Activated naive CD8-positive, alpha-beta T cell treated with anti-CD3 and anti-CD28 coated beads for 36 hours (primary cell): ENCODE data around the gene PEX7. TPM values are rescaled to one million over a fixed set of nuclear protein-coding genes. Genes with fewer than 3 reads are reported as not detected.
"Not testable (repeated sequence)": the region's sequence is repeated elsewhere in the genome, so short reads cannot be mapped to it uniquely, and the experiment has no call there.

Experiments used
- DNase-seq: peaks from one replicate; pipeline ENCODE4 v3.0.0; 2021
- H3K27ac Mint-ChIP-seq: one replicate; pipeline ENCODE4 v1.8.0; 2022; ENCODE audit warnings: mild to moderate bottlenecking, moderate library complexity, mixed read lengths
- H3K27me3 Mint-ChIP-seq: one replicate; pipeline ENCODE4 v1.8.0; 2022; ENCODE audit warnings: mild to moderate bottlenecking, mixed read lengths
- H3K36me3 Mint-ChIP-seq: one replicate; pipeline ENCODE4 v1.8.0; 2021; ENCODE audit warnings: mild to moderate bottlenecking, mixed read lengths
- H3K4me1 Mint-ChIP-seq: one replicate; pipeline ENCODE4 v1.8.0; 2021; ENCODE audit warnings: mixed read lengths
- H3K4me3 Mint-ChIP-seq: one replicate; pipeline ENCODE4 v1.8.0; 2022; ENCODE audit warnings: mild to moderate bottlenecking, moderate library complexity, mixed read lengths
- H3K9me3 Mint-ChIP-seq: one replicate; pipeline ENCODE4 v1.8.0; 2022; ENCODE audit warnings: mixed read lengths
- total RNA-seq, 2 experiments: library from RNA; stranded (reverse); gene quantifications; one replicate each; pipeline ENCODE4 v1.2.3, GENCODE V29; 2021

The PEX7 gene
- total RNA-seq, 2 experiments from 2014 or later: 4.7 to 6.1 TPM

GRCh38 chr6:136890194-136890839 lies 67.9 kb downstream of the PEX7 start:
- Mint-ChIP-seq H3K36me3 (peaks cover 14% of the 10 kb centered on the region), H3K4me3 (no peak overlapping the region), H3K9me3 (no peaks in the 10 kb centered on the region), H3K27me3 (no peaks in the 10 kb centered on the region), H3K4me1 (peaks cover 6% of the 10 kb centered on the region), H3K27ac (no peak overlapping the region)
- no peak for DNase-seq

- no peak for DNase-seq
- no peaks in the 10 kb centered on the region for H3K27me3 Mint-ChIP-seq
Measured at GRCh38 chr6:136890986-136891385, 68.6 kb downstream of the PEX7 start.

GRCh38 chr6:136893187-136893586 lies 70.8 kb downstream of the PEX7 start:
- H3K27me3 Mint-ChIP-seq: no peaks in the 10 kb centered on the region
- peaks cover 8% of the 10 kb centered on the region for H3K36me3 Mint-ChIP-seq
- H3K27ac Mint-ChIP-seq: no peak overlapping the region
- H3K9me3 Mint-ChIP-seq: no peaks in the 10 kb centered on the region
- DNase-seq: no peak
- no peak overlapping the region for H3K4me3 Mint-ChIP-seq
- peaks cover 14% of the 10 kb centered on the region for H3K4me1 Mint-ChIP-seq

More at GRCh38 chr6:136890986-136891385, 68.6 kb downstream of the PEX7 start:
- H3K9me3 Mint-ChIP-seq: no peaks in the 10 kb centered on the region
- peaks cover 6% of the 10 kb centered on the region for H3K4me1 Mint-ChIP-seq
- H3K36me3 Mint-ChIP-seq: peaks cover 14% of the 10 kb centered on the region
- no peak overlapping the region for H3K4me3 Mint-ChIP-seq
- H3K27ac Mint-ChIP-seq: no peak overlapping the region

GRCh38 chr6:136895901-136896300 lies 73.5 kb downstream of the PEX7 start:
- DNase-seq: no peak
- no peaks in the 10 kb centered on the region for H3K9me3 Mint-ChIP-seq
- no peak overlapping the region for H3K4me3 Mint-ChIP-seq
- peaks cover 8% of the 10 kb centered on the region for H3K4me1 Mint-ChIP-seq
- H3K36me3 Mint-ChIP-seq: peaks cover 16% of the 10 kb centered on the region
- H3K27me3 Mint-ChIP-seq: no peaks in the 10 kb centered on the region
- H3K27ac Mint-ChIP-seq: no peak overlapping the region

- peaks cover 19% of the 10 kb centered on the region for H3K36me3 Mint-ChIP-seq
- no peak overlapping the region for H3K27ac Mint-ChIP-seq
- no peaks in the 10 kb centered on the region for H3K27me3 Mint-ChIP-seq
- H3K9me3 Mint-ChIP-seq: no peaks in the 10 kb centered on the region
- no peak overlapping the region for H3K4me3 Mint-ChIP-seq
- H3K4me1 Mint-ChIP-seq: peaks cover 8% of the 10 kb centered on the region
- no peak for DNase-seq
Measured at GRCh38 chr6:136897071-136897470, 74.7 kb downstream of the PEX7 start.

- H3K9me3 Mint-ChIP-seq: no peaks in the 10 kb centered on the region
- H3K27ac Mint-ChIP-seq: no peak overlapping the region
- H3K4me3 Mint-ChIP-seq: no peak overlapping the region
- H3K36me3 Mint-ChIP-seq: peaks cover 22% of the 10 kb centered on the region
- no peaks in the 10 kb centered on the region for H3K27me3 Mint-ChIP-seq
- H3K4me1 Mint-ChIP-seq: peaks cover 8% of the 10 kb centered on the region
- no peak for DNase-seq
Measured at GRCh38 chr6:136901212-136901784, 78.9 kb downstream of the PEX7 start.

- H3K4me3 Mint-ChIP-seq, H3K27me3 Mint-ChIP-seq, DNase-seq, H3K9me3 Mint-ChIP-seq, H3K27ac Mint-ChIP-seq, H3K4me1 Mint-ChIP-seq: not testable (repeated sequence)
- peaks cover 20% of the 10 kb centered on the region for H3K36me3 Mint-ChIP-seq
Measured at GRCh38 chr6:136904477-136904876, 82.1 kb downstream of the PEX7 start.

- no peak overlapping the region for H3K27ac Mint-ChIP-seq
- DNase-seq: no peak
- H3K4me3 Mint-ChIP-seq: no peak overlapping the region
- peaks cover 3% of the 10 kb centered on the region for H3K4me1 Mint-ChIP-seq
- H3K9me3 Mint-ChIP-seq: peaks cover 1% of the 10 kb centered on the region
- H3K27me3 Mint-ChIP-seq: peaks cover 16% of the 10 kb centered on the region
- H3K36me3 Mint-ChIP-seq: peaks cover 13% of the 10 kb centered on the region
Measured at GRCh38 chr6:136914947-136915346, 92.6 kb downstream of the PEX7 start.

- DNase-seq: no peak
- Mint-ChIP-seq H3K27me3 (peaks cover 50% of the 10 kb centered on the region), H3K4me3 (no peak overlapping the region), H3K4me1 (peaks cover 21% of the 10 kb centered on the region), H3K9me3 (peaks cover 1% of the 10 kb centered on the region), H3K36me3 (no peaks in the 10 kb centered on the region), H3K27ac (no peak overlapping the region)
Measured at GRCh38 chr6:136918706-136919105, 96.3 kb downstream of the PEX7 start.

- Mint-ChIP-seq H3K4me1 (peaks cover 21% of the 10 kb centered on the region), H3K27ac (no peak overlapping the region), H3K36me3 (no peaks in the 10 kb centered on the region), H3K4me3 (no peak overlapping the region), H3K9me3 (peaks cover 1% of the 10 kb centered on the region), H3K27me3 (peaks cover 62% of the 10 kb centered on the region)
- DNase-seq: peak; percentile 6
Measured at GRCh38 chr6:136920216-136920615, 97.8 kb downstream of the PEX7 start.

GRCh38 chr6:136920671-136921380 lies 98.4 kb downstream of the PEX7 start:
- Mint-ChIP-seq H3K9me3 (peaks cover 1% of the 10 kb centered on the region), H3K4me1 (peaks cover 21% of the 10 kb centered on the region), H3K27ac (no peak overlapping the region), H3K36me3 (no peaks in the 10 kb centered on the region), H3K27me3 (peaks cover 68% of the 10 kb centered on the region), H3K4me3 (peak overlapping the region; percentile 76)
- peak; percentile 22 for DNase-seq

- no peak overlapping the region for H3K27ac Mint-ChIP-seq
- peak; percentile 14 for DNase-seq
- H3K4me3 Mint-ChIP-seq: peak overlapping the region; percentile 76
- no peaks in the 10 kb centered on the region for H3K36me3 Mint-ChIP-seq
- peaks cover 72% of the 10 kb centered on the region for H3K27me3 Mint-ChIP-seq
- H3K9me3 Mint-ChIP-seq: peaks cover 1% of the 10 kb centered on the region
- peaks cover 21% of the 10 kb centered on the region for H3K4me1 Mint-ChIP-seq
Measured at GRCh38 chr6:136921381-136921935, 99.1 kb downstream of the PEX7 start.

GRCh38 chr6:136921936-136922684 lies 99.7 kb downstream of the PEX7 start, which contains the start of gene SLC35D3:
TSS of gene SLC35D3 (plus strand) at chr6:136922301. CDS start at chr6:136922429, 128 bp downstream.
- Mint-ChIP-seq H3K27ac (no peak within 1 kb of the TSS), H3K27me3 (peaks cover 77% of the 10 kb centered on the region), H3K9me3 (peaks cover 1% of the 10 kb centered on the region), H3K36me3 (no peaks in the 10 kb centered on the region), H3K4me3 (peak within 1 kb of the TSS; percentile 77), H3K4me1 (peaks cover 21% of the 10 kb centered on the region)
- peak; percentile 19 for DNase-seq

- Mint-ChIP-seq H3K27me3 (peaks cover 82% of the 10 kb centered on the region), H3K9me3 (peaks cover 1% of the 10 kb centered on the region), H3K4me1 (peaks cover 21% of the 10 kb centered on the region), H3K4me3 (peak overlapping the region; percentile 77), H3K36me3 (no peaks in the 10 kb centered on the region), H3K27ac (no peak overlapping the region)
- DNase-seq: no peak
Measured at GRCh38 chr6:136922685-136923006, 100.3 kb downstream of the PEX7 start.
